GM04504 (cell line): ENCODE data around the gene DGKB.
"Not testable (repeated sequence)": the region's sequence is repeated elsewhere in the genome, so short reads cannot be mapped to it uniquely, and the experiment has no call there.

ENCODE experiments used
- DNase-seq: peaks from one replicate; pipeline ENCODE4 v3.0.0-alpha.2; 2012; ENCODE audit warnings: low read depth

DGKB gene

GRCh38 chr7:14458846-14459245, 443.7 kb downstream of the DGKB start:
- not testable (repeated sequence) for DNase-seq

- DNase-seq = peak; percentile 56
Measured at GRCh38 chr7:14457568-14458453, 444.7 kb downstream of the DGKB start.

- no peak for DNase-seq
Measured at GRCh38 chr7:14449291-14449690, 453.3 kb downstream of the DGKB start.

DNA sequence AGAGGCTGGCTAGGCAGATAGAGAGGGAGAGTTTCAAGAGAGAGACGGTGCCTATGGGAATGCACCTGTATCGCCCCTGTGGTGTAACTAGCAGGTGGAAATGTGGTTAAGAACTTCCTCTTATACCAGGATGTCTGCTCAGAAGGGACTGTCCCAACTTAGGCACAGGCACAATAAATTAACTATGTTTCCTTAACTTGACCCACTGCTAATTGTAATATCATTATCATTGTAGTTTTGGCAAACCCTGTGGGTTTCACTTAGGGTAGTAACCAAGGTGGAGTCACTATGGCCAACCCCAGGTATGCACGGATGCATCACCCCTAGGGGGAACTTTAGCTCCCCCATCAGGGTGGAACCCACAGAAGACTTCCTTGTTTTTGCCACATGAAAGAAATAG, 455.7 kb downstream of the DGKB start:
- no peak for DNase-seq

DNA sequence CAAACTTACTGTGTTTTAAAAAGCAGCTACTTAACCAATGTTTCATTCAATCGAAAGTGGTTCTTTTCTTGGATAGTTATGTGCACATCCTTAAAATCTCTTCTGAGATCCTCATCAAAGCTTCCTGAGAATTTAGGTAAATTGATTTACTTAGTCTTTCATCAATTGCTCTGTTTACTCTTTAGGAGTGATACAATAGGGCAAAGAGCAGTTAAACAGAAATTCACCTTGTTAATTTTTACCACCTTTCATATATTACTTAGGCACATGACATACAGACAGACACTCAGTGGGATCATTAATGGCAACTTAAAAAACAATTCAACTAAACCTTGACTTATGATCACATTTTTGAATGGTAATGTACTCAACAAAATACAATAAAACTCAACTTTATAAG, 456.3 kb downstream of the DGKB start:
- no peak for DNase-seq

GRCh38 chr7:14438366-14438765, 464.2 kb downstream of the DGKB start:
- DNase-seq = no peak

DNA sequence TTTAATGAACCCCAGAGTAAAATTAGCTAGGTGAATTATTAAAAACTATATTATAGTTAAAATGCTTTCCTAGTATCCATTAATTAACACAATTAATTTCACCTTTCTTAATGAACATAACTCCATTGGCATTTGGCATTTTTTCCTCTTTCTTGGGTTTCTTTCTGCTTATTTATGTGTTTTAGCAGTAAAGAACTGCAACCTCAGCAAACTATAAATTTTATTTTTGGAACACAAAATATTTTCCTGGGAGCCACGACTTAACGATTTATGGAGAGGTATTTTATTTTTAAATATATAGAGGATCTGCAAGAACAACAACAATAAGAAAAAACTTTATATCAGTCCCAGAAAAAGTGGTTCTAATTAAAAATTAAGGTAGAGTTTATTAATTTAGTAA, 465.7 kb downstream of the DGKB start:
- no peak for DNase-seq

DNA sequence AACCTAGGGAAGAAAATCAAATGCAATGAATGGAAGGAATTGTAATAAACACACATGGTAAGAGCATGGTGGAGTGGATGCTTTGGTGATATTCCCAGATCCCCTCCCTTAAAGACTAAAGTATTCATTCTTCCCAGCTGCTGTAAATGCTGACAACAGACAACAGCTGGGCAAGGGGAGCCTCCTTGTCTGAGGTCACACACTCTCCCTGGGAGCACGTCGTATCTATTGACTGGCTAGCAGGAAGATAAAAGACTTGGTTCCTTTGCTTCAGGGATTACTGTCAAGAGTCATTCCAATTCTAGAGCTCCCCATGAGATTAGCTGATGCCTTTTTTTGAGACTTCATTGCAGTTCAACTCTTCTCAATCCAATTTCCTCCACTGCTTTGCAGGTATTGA, 469.6 kb downstream of the DGKB start:
- DNase-seq = no peak

GRCh38 chr7:14430926-14431325, 471.6 kb downstream of the DGKB start:
- DNase-seq = no peak

- no peak for DNase-seq
Measured at GRCh38 chr7:14425559-14425958, 477.0 kb downstream of the DGKB start.

DNA sequence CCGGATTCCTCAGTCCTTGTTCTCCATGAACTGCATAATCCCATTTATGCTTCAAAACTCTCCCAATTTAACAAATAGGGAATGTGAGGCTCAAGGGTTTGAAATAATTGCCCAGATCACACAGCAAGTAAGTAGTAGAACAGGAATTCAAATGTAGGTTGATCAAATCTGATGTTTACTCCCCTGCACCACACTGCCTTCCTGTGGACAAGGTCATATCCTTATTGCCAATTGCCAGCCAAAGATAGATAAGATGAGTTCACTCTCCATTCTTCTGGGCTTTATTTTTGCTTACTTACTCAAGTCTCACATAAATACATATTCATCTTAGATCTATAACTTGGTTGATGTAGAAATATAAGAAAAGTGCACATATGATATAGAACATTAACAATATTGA, 477.9 kb downstream of the DGKB start:
- no peak for DNase-seq

- DNase-seq = no peak
Measured at GRCh38 chr7:14420768-14421167, 481.8 kb downstream of the DGKB start.

GRCh38 chr7:14419531-14419930, 483.0 kb downstream of the DGKB start:
- no peak for DNase-seq

DNA sequence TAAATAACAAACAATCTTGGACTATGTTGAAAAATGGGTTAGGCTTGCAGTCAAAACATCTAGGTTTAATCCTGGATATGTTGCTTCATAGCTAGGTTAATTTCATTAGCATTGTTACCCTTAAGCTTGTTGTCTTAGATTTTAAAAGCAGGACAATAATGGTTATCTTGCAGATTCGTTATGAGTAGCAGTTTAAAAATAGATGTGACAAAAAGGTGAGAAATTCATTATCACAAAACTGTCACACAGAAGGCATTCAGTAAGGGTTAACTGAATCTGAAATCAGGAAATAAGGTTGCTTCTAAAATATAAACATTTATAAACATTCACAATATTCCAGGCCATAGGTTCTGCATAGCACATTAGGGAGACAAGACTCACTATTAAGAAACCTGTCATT, 483.9 kb downstream of the DGKB start:
- DNase-seq = no peak

DNA sequence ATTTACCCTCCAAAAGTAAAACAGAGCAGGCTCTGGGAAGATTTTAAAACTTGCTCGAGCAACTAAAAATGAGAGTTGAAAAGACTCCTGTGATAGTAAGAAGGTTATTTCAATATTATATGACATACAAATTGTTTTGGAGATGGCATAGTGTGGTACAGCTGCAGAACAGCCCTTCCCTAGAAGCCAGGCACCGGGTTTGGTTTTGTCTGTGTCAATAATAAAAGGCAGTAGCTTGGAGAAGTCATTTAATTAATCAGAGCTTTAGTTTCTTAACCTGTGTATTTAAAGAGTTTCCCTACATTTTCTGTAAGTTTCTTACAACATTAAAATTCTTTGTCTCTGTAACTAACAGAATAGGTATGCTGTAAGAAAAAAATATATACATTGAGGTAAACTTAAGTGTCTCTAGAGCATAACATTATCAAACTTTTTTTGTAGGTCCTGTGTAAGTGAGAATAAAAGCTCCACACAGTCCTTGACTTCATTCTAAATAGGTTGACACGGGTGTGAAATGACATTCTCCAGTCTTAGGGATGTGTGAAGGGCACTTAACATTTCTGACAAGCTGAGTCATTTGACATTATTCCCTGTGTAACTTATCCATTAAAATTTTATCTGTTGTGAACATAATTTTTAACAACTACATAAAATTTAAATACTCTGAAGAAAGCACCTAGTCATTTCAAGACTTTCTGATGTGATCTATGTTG, 488.1 kb downstream of the DGKB start:
- no peak for DNase-seq

DNA sequence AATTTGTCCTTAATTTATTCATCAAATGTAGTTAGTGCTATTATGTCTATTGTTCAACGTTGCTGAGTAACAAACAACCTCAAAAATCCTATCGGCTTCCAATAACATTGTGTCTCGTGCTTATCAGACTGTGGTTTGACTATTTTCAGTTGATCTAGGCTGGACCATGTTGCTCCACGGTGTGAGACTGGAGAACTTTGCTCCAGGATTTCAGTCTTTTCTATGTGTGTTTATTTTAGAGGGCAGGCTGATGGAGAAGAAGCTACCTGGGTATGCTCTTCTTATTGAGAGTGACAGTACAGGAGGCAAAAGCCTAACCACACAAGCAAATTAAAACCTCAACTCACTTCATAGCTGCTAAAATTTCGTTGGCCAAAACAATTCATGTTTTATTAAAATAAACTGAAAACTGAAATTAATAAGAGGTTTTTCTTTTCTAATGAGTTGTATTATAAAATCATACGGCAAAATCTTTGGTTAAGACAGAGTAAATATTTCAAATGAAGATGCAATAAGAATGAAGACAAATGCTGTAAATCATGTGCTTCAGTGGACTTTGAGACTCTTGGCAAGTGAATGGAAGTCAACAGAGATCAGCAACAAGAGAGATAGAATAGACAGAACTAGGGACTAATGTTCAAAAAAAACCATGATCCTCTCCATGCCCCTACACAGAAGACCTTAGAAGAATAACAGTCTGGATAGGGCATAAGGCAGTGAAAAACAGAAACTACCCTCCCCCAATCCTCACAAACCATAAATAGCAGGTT, 495.1 kb downstream of the DGKB start:
- no peak for DNase-seq

DNA sequence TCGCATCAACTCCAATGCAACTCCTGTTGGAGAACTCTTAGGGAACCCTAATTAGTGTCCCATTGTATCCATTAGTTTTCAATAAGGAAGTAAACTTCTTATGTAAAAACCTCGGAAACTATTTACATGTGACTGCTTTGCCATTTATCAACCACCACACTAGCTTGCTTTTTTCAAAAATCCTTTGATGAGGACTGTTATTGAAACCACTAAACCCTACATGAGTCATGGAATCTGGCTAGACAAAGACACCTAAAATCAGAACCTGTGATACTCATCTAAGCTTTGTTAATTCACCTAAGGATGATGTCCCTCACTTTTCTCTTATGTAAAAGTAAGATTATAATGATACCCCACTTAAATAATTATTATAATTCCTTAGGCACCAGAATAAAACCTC, 499.0 kb downstream of the DGKB start:
- no peak for DNase-seq

DNA sequence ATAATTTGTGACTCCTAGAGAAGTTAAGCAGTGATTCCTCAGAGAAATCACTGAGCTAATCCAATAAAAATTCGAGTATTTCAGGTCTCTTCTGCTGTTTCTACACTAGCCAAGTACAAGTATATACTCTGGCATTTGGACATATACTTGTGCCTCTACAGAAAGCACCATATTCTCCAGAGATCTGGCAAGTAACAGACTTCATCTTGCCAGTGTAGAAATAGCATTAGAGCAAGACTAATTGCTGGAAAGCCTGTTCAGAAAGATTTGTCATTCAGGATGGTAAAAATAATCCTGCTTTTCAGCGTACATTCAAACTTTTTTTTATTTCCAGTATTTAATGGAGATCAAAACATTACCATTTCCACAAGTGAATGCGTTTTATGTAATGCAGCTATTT, 502.3 kb downstream of the DGKB start:
- no peak for DNase-seq

DNA sequence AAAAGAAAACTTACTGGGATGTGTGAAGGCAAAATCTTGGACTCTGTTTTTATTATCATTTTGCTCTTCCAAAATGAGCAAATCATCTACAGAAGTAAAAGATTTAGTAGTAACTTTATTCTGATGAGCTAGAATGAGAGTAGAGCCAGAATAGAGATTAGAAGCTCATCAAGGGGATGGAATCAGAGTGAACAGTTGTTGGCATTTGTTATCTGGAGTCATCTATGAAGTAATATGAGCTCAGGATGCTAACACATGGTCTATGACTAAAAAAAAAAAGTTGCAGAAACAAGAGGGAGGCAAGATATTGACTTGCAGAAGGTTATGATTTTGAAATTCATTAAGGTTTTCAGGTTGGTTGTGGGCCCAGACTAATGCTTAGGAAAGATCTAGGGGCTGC, 504.0 kb downstream of the DGKB start:
- DNase-seq = no peak

DNA sequence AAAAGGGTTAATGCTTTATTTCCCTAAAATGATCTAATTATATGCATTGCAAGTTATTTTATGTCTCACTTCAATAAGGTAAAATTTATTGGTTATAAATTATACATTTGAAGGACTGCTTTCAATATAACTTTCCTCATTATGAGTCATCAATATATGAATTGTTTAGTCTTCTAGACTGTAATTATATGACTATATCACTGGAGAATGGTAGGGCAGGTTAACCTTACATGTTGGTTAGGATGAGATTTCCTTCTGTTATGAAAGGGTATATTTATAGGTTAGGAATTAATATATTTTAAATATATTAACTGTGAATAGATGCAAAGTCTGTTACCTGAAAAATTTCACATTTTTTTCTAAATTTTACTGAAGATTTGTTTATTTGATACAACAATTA, 506.7 kb downstream of the DGKB start:
- no peak for DNase-seq

DNA sequence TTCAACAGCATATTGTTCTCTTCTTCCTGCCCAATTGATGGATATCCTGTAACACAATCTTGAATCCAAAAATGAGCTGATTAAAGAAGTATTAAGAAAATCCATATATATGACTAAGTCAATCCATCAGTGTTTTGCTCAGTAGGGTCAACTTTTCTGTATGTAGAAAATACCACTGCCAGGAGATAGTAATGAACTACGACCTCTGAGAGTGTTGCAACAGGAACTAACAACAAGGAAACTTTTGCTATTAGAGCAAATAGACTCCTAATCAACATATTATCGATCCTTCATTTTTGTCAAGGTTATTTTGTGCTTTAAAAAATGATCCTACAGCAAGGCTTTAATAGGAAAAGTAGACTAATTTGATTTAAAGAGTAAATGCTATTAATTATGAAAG, 507.8 kb downstream of the DGKB start:
- DNase-seq = no peak

- no peak for DNase-seq
Measured at GRCh38 chr7:14389595-14389994, 513.0 kb downstream of the DGKB start.

DNA sequence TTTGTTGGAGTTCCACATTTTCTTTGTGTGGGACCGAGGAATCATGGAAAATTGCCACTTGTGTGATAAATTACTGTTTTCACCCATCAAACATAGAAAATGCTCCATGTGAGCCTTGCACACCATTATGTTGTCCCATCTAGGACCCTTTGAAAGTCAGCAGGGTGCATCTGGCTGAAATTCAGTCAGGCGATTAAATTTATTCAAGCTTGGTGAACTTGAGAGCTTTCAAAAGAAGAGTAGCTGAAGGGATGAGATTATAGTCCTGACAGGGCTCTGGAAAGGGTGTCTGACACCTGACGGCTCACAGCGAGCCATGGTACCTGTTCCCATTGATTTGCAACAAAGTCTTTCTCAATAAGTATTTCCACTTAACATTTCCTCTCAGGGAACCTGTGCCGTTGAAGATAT, 513.4 kb downstream of the DGKB start:
- DNase-seq = no peak
